CD4-positive, alpha-beta T cell treated with Interleukin-17A for 4 hours (primary cell): ENCODE data around the gene ANKRD12.

Source experiments
- DNase-seq: peaks from one replicate; pipeline ENCODE4 v3.0.0-alpha.2; 2020; ENCODE audit warnings: mixed read lengths

The ANKRD12 gene

DNA sequence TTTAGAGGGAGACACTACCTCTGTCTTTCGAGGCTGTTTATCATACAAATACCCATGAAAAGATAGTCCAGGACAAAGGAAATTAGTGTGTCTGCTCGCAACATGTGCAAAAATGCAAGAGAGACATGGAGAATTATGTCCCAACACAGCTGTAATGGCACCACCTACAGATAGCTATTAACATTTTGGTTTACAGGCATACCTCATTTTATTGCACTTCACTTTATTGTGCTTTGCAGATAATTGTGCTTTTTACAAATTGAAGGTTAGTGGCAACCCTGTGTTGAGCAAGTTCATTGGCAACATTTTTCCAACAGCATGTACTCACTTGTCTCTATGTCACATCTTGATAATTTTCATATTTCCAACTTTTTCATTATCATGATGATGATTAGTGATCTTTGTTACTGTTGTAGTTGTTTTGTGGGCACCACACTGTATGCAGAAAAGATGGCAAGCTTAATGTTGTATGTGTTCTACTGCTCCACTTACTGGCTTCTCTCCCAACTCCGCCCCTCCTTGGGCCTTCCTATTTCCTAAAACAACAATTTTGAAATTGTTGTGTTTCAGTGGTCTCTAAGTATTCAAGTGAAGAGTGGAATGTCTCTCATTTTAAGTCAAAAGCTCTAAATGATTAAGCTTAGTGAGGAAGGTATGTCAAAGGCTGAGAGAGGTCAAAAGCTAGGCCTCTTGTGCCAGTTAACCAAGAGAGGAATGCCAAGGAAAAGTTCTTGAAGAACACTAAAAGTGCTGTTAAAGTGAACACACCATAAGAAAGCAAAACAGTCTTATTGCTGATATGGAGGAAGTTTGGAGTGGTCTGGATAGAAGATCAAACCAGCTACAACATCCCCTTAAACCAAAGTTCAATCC lies 52.0 kb downstream of the ANKRD12 start:
- no peak for DNase-seq

DNA sequence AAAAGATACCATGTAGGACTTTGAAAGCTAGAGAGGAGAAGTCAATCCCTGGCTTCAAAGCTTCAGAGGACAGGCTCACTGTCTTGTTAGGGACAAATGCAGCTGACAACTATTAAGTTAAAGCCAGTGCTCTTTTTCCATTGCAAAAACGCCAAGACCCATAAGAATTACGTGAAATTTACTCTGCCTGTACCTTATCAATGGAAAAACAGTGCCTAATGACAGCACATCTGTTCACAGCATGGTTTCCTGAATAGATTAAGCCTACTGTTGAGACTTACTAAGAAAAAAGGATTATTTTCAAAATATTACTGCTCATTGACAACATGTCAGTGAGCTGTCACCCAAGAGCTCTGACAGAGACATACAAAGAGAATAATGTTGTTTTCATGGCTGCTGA lies 52.9 kb downstream of the ANKRD12 start:
- no peak for DNase-seq

DNA sequence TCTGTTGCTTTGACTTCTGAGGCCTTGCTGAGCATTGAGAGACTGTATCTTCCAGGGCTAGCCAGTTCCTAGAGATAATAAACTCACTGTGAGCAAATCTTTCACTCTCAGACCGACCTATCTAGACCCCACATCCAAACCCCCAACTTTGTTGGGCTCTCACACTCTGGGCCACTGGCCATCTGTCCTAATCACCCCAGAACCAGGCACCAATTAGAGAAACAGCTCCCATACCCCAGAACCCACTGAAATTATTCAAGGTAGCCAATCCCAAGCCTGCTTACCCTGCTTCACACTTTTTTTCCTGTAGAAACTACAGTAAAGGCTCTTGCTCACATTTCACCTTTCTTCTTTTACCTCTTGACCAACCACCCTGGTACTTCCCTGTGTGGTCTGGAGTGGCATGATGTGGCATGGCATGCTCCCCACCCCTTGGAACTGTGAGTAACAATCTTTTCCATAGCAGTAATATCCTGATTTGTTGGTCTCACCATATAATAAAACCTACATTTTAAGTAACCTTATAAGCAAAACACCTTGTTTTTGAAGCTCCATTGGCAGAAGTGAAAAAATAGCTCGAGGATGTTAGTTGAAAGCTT lies 55.2 kb downstream of the ANKRD12 start:
- DNase-seq: no peak

DNA sequence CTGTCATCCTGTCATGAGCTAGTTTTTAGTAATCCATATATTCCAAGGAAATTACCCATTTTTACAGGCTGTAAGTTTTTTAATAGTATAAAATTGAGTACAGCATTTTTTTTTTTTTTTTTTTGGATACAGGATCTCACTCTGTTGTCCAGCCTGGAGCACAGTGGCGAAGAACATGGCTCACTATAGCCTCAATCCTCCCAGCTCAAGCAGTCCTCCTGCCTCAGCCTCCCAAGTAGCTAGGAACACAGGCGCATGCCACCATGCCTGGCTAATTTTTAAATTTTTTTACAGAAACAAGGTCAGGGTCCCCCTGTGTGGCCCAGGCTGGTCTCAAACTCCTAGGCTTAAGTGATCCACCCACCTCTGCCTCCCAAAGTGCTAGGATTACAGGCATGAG lies 56.5 kb downstream of the ANKRD12 start:
- no peak for DNase-seq

DNA sequence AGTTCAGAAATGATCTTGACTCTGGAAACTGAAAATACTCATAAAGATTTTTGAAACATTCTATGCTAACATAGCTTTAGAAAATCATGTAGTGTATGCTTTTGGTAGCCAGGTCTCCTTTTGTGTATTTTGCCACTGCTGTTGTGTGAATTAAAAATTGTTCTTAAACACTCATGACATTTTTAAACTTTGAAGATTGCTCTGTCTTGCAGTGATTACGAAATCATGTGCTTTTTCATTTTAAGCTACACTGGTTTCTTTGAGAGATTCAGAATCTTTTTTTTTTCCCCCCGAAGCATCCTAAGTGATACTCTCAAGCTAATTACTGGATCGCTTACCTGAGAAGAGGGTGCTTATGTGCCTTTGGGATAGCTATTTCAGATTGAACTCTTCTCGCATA lies 60.0 kb downstream of the ANKRD12 start:
- DNase-seq: no peak

DNA sequence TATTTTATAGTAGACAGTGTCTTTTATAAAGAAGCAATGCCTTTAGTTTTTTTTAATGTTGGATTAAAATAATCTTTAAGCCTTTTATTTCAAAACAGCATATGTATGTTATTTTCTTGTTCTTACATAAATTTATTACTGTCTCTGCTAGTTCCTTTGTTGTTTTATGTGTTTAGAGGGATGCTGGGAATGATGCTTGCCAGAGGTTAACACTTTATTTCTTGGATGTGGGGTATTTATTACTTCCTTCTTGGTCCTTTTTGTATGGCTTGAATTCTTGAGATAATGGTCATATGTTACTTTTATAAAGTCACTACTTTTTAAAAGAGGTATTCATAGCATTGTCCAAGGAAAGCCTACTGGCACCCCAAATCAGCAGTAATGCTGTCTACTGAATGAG lies 63.1 kb downstream of the ANKRD12 start:
- no peak for DNase-seq

DNA sequence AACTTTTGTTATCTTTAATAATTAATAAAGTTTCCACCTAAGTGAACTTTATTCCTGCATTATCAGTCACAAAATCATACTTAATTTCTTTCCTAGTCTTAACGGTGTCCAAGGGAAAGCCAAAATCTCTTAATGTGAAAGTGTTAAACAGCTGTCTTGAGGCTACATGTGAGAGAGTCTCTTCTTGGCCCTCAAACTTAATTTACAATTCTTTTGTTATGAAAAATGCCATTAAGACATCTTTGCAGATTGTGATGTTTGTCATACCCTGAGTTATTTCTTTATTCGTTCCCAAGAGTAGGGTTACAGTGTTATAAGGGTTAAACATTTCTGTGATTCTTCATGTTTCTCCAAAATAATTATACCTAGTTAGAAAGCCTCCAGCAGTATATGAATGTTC lies 64.6 kb downstream of the ANKRD12 start:
- no peak for DNase-seq

DNA sequence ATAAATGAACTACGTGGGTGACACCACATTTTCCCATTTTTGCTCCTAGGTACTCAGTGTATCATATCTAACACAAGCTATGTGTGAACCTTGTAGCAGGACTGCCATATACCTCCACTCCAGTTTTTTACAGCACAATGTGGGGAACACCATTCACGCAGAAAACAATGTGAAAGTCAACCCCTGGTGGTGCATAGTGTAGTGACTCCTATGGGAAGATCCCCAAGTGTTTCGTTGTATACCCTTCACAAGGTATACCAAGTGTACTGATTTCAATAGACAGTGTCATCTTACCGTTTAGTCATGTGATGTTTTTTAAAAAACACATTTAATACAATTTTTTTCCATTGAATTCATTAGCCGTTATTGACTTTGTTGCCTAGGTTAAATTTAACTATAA lies 68.1 kb downstream of the ANKRD12 start:
- DNase-seq: no peak

DNA sequence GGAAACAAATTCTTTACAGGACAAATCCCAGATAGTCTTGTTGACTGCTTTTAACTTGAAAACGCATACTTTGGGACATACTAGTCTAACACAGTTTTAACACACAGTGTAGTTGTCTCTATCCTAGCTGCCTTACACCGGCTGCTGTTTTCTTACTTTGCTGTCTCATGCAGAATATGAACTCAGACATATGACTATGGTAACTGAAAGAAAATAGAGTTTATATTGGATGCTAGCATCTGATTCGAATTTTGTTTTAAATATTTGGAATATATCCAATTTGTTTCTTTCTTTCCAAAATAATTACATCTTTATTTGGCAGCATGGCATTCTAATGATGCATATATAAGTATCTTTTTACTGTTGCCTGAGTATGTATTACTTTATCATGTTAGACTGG lies 69.8 kb downstream of the ANKRD12 start:
- DNase-seq: no peak

DNA sequence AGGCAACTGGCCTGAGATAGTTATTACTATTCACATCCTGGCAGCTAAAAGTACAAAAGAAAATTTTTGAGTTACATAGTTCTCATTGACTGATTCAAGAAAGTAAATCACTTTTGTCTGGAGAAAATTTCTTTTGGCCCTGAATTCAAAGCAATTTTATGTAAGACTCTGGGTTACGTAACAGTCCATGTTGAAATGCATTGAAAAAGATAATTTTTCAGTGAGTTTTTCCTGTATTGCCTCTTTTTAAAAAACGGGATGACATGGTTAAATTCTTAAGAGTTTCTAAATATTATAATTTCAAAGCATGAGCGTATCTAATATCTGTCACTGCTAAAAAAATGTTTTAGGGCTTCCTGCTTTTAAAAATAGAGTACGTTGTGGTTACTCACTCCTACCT lies 72.7 kb downstream of the ANKRD12 start:
- no peak for DNase-seq

DNA sequence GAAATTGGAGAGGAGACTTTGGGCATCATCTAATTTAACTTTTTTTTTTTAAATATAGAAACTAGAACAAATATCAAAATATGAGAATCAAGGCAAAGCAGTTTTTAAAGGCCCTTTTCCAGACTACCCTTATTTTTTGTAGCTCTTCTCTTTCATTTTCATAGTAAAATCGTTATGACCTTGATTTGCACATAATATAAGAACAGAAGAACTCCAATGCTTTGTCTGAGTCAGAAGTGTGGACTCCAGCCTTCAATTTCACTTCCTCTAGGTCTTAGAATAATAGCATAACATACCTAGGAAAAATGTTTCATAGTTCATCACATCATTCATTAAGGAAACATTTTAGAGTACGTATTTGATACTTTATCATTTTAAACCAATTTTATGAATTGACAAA lies 74.4 kb downstream of the ANKRD12 start:
- no peak for DNase-seq

DNA sequence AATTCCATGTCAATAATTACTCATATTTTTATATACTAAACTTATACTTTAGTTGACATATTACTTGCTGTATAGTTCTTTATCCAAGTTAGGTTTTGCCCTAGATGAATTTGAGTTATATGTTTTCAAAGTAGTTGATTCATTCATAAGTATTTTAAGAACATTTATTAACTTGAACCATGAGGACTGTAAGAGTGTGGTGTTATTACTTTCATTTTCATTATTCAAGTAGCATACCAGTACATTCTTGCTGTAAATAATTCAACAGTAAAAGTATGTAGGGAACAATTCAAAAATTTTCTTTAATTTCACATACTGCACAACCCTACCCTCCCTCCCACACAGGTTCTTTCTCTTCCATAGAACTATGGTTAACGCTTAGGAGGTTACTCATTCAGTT lies 75.4 kb downstream of the ANKRD12 start:
- DNase-seq: no peak

DNA sequence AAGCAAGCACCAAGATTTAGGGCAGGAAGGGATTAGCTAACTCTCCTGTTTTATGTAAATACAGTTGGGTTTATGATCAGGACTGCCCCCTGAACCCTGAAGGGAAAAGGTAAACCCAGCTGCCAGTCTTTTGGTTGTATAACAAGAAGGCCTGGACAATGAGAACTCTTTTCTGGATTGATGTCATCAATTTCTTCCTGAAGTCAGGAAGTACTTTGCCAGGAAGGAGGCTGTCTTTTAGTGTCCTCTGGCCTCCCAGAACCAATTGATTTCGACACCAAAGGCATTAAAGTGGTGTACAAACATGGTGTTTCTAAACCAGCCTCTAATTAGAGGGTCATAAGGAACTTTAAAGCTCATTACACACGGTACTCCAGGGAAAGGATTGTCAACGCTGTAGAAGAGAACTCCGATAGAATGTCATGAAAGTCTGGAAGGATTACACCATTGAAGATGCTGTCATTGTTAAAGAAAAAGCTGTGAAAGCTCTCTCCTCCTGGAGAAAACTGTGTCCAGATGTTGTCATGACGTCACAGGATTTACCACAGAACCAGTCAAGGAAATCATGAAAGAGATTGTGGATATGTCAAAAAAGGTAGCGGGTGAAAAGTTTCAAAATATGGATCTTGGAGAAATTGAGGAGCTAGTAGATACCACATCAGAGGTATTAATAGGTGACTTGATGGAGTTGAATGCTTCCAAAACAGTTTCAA lies 78.8 kb downstream of the ANKRD12 start:
- DNase-seq: no peak

DNA sequence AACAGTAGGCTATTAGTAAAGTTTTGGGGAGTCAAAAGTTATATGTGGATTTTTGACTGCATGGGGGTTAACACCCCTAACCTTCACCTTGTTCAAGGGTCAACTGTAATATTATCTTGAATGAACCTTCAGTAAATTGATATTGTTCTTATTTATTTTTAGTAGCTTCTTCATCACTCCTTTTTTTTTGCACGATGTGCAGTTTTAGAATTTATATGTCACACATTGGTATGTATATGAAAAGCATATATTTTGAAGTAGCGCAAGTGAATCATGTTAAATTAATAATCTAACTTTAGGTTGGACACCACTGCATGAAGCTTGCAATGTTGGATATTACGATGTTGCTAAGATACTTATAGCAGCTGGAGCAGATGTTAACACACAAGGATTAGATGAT lies 79.9 kb downstream of the ANKRD12 start:
- no peak for DNase-seq

DNA sequence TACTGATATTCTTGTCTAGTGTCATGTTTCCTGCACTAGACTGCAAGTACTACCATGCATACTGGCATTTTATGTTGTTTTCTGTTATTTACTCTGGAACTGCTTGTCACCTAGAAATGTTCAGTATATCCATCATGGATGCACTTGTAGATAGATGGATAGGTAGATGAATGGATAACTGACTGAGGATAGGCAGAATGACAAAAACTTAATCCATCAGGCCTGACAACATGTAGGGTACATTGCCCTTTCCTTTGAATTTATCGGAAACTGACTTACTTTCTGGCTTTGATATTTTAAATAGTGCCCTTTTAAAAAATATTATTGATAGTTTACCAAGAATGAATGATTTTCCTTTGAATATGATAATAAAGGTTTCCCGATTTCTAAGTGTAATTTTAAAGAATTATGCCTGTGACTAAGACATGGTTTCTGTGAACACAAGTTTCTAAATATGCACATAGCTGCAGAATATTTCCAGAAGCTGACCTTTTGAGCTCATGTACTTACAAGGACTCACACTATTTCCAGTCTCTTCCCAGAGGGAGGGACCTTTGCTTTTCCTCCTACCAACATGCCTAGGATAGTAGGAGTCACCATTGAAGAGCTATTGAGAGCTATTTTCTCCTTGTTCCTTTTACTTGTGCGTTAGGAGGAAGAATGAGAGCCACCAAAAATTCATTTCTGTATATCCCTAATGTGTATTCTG lies 81.3 kb downstream of the ANKRD12 start:
- no peak for DNase-seq

DNA sequence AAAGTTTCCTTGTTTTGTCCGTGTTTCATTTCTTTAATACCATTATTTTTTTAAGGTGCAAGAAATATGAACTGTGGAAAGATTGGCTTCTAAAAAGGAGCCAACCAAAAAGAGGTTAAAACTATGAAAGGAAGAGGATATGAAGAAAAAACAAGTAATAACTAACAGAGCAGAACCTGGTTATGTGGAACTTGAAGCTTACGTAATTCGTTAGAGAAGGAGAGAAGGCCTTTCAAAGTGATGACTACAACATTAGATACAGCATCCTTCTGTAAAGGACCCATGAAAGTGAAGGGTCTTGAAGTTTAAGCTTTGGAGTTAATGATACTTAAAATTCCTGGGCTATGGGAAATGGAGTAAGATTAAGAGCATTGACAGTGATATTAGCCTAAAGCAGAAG lies 84.5 kb downstream of the ANKRD12 start:
- no peak for DNase-seq

DNA sequence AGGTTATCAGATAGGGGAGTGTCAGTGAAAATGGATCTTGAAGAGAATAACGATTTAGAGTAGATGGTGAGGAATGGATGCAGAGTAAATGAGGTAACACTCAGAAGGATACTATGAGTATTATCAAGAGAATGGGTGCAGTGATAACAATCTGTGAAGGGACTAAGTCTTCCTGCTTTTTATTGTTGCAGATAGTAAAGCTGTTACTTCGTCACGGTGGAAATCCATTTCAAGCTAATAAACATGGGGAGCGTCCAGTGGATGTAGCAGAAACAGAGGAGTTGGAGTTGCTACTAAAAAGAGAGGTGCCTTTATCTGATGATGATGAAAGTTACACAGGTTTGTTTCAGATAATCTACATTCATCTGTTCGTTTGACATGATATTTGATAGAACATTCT lies 85.1 kb downstream of the ANKRD12 start:
- DNase-seq: no peak

DNA sequence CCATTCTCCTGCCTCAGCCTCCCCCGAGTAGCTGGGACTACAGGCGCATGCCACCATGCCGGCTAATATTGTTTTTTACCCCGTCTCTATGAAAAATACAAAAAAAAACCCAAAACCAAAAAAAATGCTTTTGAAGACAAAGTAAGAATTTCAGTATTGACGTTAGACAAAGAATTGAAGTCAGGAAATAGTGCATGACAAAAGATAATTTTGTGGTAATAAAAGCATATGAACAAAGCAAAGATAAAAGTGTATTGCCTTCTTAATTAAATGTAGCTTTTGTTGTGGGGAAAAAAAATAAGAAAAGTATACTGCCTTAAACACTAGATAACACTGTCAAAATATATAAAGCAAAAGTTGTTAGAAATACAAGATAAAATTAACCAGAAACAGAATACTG lies 86.8 kb downstream of the ANKRD12 start:
- DNase-seq: no peak

DNA sequence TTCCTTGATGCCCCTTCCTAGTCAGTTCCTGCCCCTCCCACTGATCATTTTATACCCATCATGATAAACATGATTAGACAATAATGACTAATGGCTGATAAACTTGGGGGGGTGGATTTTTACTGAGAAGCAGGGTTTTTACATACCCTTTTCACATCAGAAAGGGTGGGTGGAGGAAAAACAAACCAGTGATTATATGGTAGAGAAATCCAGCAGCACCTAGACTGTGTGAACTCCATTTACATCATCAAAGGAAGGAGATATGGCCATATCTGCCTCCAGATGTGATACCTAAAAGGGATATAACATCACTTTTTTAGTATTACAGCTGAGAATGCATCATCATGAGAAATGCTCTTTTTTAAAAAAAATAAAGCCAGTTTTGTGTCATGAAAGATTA lies 89.9 kb downstream of the ANKRD12 start:
- DNase-seq: no peak

DNA sequence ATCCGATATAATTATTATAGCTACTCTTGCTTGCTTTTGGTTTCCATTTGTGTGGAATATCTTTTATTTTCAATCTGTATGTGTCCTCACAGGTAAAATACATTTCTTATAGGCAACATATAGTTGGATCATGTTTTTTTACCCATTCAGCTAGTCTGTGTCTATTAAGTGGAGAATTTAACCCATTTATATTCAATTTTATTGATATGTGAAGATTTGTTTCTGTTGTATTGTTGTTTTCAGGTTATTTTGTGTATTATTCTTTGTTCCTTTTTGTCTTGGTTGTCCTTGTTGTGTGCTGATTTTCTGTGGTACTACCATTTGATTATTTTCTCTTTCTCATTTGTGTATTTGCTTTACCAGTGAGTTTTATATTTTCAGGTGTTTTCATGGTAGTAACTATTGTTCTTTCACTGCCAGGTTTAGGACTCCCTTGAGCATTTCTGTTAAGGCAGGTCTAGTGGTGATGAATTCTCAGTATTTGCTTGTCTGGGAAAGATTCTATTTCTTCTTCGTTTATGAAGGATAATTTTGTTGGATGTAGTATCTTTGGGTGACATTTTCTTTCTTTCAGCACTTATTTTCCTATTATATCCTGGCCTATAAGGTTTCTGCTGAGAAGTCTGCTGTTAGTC lies 95.4 kb downstream of the ANKRD12 start:
- DNase-seq: no peak

DNA sequence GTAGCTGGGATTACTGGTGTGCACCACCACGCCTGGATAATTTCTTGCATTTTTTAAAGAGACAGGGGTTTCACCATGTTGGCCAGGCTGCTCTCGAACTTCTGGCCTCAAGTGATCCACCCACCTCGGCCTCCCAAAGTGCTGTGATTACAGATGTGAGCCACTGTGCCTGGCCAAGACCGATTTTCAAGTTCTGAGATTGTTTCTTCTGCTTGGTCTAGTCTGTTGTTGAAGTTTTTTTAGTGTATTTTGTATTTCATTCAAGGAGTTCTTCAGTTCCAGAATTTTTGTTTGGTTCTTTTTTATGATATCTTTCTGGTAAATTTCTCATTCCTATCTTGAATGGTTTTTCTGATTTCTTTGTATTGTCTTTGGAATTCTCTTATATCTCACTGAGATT lies 96.4 kb downstream of the ANKRD12 start:
- no peak for DNase-seq

DNA sequence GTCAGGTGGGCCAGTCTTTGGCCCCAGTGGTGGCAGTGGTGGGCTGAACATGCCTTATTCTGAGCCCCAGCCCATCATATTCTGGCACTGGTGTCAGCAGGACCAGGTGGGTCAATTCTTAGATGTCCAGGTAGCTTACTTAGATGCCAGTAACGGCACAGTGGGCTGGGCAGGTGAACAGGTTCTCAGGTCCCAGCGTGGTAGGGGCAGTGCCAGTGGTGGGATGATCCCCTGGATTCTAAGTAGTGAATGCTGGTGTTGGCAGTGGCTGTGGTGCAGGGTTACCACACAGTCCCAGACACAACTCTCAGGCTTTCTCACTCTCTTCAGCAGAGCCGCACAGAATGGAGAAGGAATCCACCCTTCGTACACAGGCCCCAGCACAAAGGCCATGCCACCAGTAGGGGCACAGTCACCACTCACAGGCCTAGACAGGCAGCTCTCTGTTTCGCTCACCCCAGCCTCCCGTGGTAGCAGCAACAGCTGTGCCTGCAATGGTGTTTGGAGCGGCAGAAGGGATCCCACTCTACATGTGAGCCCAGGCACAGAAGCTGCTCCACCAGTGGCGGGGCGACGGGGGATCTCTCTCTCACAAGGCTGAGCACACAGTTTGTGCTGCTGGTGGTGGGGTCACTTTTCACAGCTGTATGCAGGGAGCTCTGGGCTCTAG lies 97.3 kb downstream of the ANKRD12 start:
- no peak for DNase-seq
